H9 (cell line): ENCODE data around the gene SERPINB2. TPM values are rescaled to one million over a fixed set of nuclear protein-coding genes. Genes with fewer than 3 reads are reported as not detected.

Source experiments
- DNase-seq: peaks from one replicate; pipeline ENCODE4 v3.0.0-alpha.2; 2017
- H2AFZ ChIP-seq: one replicate; pipeline ENCODE4 v1.6.1; 2013; ENCODE audit warnings: mild to moderate bottlenecking, low read length, control low read depth, moderate library complexity
- H2AK5ac ChIP-seq: 2 replicates; pipeline ENCODE4 v1.6.1; 2013; ENCODE audit warnings: low read length, control low read depth, mixed read lengths; ENCODE audit not compliant: insufficient read length
- H2BK120ac ChIP-seq: one replicate; pipeline ENCODE4 v1.6.1; 2013; ENCODE audit warnings: low read depth, mild to moderate bottlenecking, low read length, control low read depth, inconsistent platforms; ENCODE audit not compliant: poor library complexity, severe bottlenecking
- H2BK12ac ChIP-seq: 2 replicates; pipeline ENCODE4 v1.6.1; 2013; ENCODE audit warnings: low read length, control low read depth, mixed read lengths, low read depth; ENCODE audit not compliant: insufficient read length
- H2BK15ac ChIP-seq: 2 replicates; pipeline ENCODE4 v1.6.1; 2013; ENCODE audit warnings: low read depth, low read length, control low read depth
- H2BK20ac ChIP-seq: one replicate; pipeline ENCODE4 v1.6.1; 2013; ENCODE audit warnings: low read depth, mild to moderate bottlenecking, low read length, control low read depth, inconsistent platforms; ENCODE audit not compliant: poor library complexity, severe bottlenecking
- H2BK5ac ChIP-seq: 2 replicates; pipeline ENCODE4 v1.6.1; 2013; ENCODE audit warnings: low read length, control low read depth, mixed read lengths; ENCODE audit not compliant: insufficient read length
- H3K14ac ChIP-seq: 2 replicates; pipeline ENCODE4 v1.6.1; 2013; ENCODE audit warnings: low read length, control low read depth; ENCODE audit not compliant: insufficient read depth
- H3K18ac ChIP-seq: 2 replicates; pipeline ENCODE4 v1.6.1; 2013; ENCODE audit warnings: low read depth, mild to moderate bottlenecking, mixed read lengths, low read length, control low read depth; ENCODE audit not compliant: insufficient read length
- H3K23ac ChIP-seq: 2 replicates; pipeline ENCODE4 v1.6.1; 2013; ENCODE audit warnings: low read length, control low read depth, mixed read lengths, low read depth; ENCODE audit not compliant: insufficient read length
- H3K23me2 ChIP-seq: 2 replicates; pipeline ENCODE4 v1.6.1; 2013; ENCODE audit warnings: low read depth, mild to moderate bottlenecking, mixed read lengths, low read length, control low read depth; ENCODE audit not compliant: insufficient read length, poor library complexity, severe bottlenecking
- H3K27ac ChIP-seq: 2 replicates; pipeline ENCODE4 v1.5.1; 2013; ENCODE audit warnings: low read length, control low read depth, mixed read lengths, low read depth; ENCODE audit not compliant: insufficient read length
- H3K27me3 ChIP-seq: 2 replicates; pipeline ENCODE4 v1.6.1; 2013; ENCODE audit warnings: low read length, control low read depth, inconsistent platforms; ENCODE audit not compliant: insufficient read depth
- H3K4ac ChIP-seq: 2 replicates; pipeline ENCODE4 v1.6.1; 2013; ENCODE audit warnings: low read depth, mild to moderate bottlenecking, control low read depth, inconsistent platforms, low read length, moderate library complexity
- H3K4me1 ChIP-seq: 2 replicates; pipeline ENCODE4 v1.6.1; 2013; ENCODE audit warnings: low read length, control low read depth, inconsistent platforms; ENCODE audit not compliant: insufficient read depth
- H3K4me2 ChIP-seq: 2 replicates; pipeline ENCODE4 v1.6.1; 2013; ENCODE audit warnings: low read length, control low read depth, mixed read lengths; ENCODE audit not compliant: insufficient read length, insufficient read depth
- H3K56ac ChIP-seq: 2 replicates; pipeline ENCODE4 v1.6.1; 2013; ENCODE audit warnings: low read depth, mild to moderate bottlenecking, mixed read lengths, low read length, control low read depth; ENCODE audit not compliant: insufficient read length
- H3K79me1 ChIP-seq: 2 replicates; pipeline ENCODE4 v1.6.1; 2013; ENCODE audit warnings: low read depth, mild to moderate bottlenecking, moderate library complexity, low read length, control low read depth, inconsistent platforms; ENCODE audit not compliant: insufficient read depth, poor library complexity, severe bottlenecking
- H3K79me2 ChIP-seq: 2 replicates; pipeline ENCODE4 v1.6.1; 2013; ENCODE audit warnings: low read length, control low read depth, inconsistent platforms; ENCODE audit not compliant: insufficient read depth
- H3K9ac ChIP-seq: 2 replicates; pipeline ENCODE4 v1.6.1; 2013; ENCODE audit warnings: low read length, control low read depth, mixed read lengths; ENCODE audit not compliant: insufficient read length; ENCODE audit errors: extremely low read depth
- H3K9me3 ChIP-seq: one replicate; pipeline ENCODE4 v1.6.1; 2013; ENCODE audit warnings: low read depth, low read length, inconsistent platforms; ENCODE audit not compliant: control insufficient read depth
- H3T11ph ChIP-seq: one replicate; pipeline ENCODE4 v1.6.1; 2013; ENCODE audit warnings: mild to moderate bottlenecking, low read length, control low read depth, inconsistent platforms
- H4K20me1 ChIP-seq: one replicate; pipeline ENCODE4 v1.6.1; 2013; ENCODE audit not compliant: control insufficient read depth, insufficient read length, insufficient read depth
- H4K5ac ChIP-seq: 2 replicates; pipeline ENCODE4 v1.6.1; 2013; ENCODE audit warnings: low read depth, mild to moderate bottlenecking, mixed read lengths, low read length, control low read depth; ENCODE audit not compliant: insufficient read length
- H4K8ac ChIP-seq: replicated peaks from 2 replicates; pipeline ENCODE4 v1.6.1; 2013; ENCODE audit warnings: low read length, control low read depth, mixed read lengths, low read depth; ENCODE audit not compliant: insufficient read length
- H4K91ac ChIP-seq: 2 replicates; pipeline ENCODE4 v1.6.1; 2013; ENCODE audit warnings: low read depth, mild to moderate bottlenecking, moderate library complexity, mixed read lengths, low read length, control low read depth; ENCODE audit not compliant: insufficient read length
- H3K27ac Mint-ChIP-seq, 3 experiments: 2 replicates in 2 of 3; 3 replicates in 1 of 3; pipeline ENCODE4 v1.8.0; 2020 to 2021; ENCODE audit warnings: mixed read lengths in 3 of 3, mild to moderate bottlenecking in 1 of 3, moderate library complexity in 1 of 3
- H3K27me3 Mint-ChIP-seq: 2 replicates; pipeline ENCODE4 v1.8.0; 2021; ENCODE audit warnings: low read depth, mild to moderate bottlenecking, moderate library complexity, mixed read lengths
- H3K36me3 Mint-ChIP-seq, 3 experiments: 2 replicates in 2 of 3; 3 replicates in 1 of 3; pipeline ENCODE4 v1.8.0; 2020 to 2021; ENCODE audit warnings: low read depth in 3 of 3, mixed read lengths in 3 of 3; ENCODE audit not compliant: insufficient read depth in 1 of 3
- H3K4me1 Mint-ChIP-seq, 2 experiments: 2 replicates each; pipeline ENCODE4 v1.8.0; 2020; ENCODE audit warnings: mixed read lengths in 2 of 2
- H3K4me3 Mint-ChIP-seq, 2 experiments: 2 replicates in 1 of 2; 3 replicates in 1 of 2; pipeline ENCODE4 v1.8.0; 2020 to 2021; ENCODE audit warnings: mild to moderate bottlenecking in 2 of 2, mixed read lengths in 2 of 2, moderate library complexity in 1 of 2
- H3K9me3 Mint-ChIP-seq, 2 experiments: 2 replicates in 1 of 2; 3 replicates in 1 of 2; pipeline ENCODE4 v1.8.0; 2020; ENCODE audit warnings: mild to moderate bottlenecking in 2 of 2, mixed read lengths in 2 of 2, moderate library complexity in 1 of 2
- CTCF ChIP-seq: fragments of 200-600 bp; sonication (generic); conservative IDR thresholded peaks from 3 replicates; pipeline ENCODE4 v1.8.0; 2021; ENCODE audit warnings: antibody characterized with exemption, mild to moderate bottlenecking
- WGBS: extraction: QIAGEN DNeasy Blood & Tissue Kit; methylation state at CpG from one replicate; pipeline ENCODE4 v1.1.7; 2013; ENCODE audit warnings: missing lambda C conversion rate, low lambda C conversion rate, mixed read lengths; ENCODE audit not compliant: insufficient read length; ENCODE audit errors: extremely low coverage; 5-methylcytosine and 5-hydroxymethylcytosine counted together
- total RNA-seq: library from RNA; stranded (reverse); gene quantifications from 2 replicates; pipeline ENCODE4 v1.2.1, GENCODE V29; 2021

Gene SERPINB2
- total RNA-seq, 1 experiment from 2014 or later, result not detected

GRCh38 chr18:63881851-63882250 lies 5.7 kb upstream of the SERPINB2 start:
- Histone ChIP-seq H2BK5ac (no peak overlapping the region), H3K9ac (no peak overlapping the region), H3K18ac (no peak overlapping the region), H2AK5ac (no peak overlapping the region), H3K79me1 (no peaks in the 10 kb centered on the region), H3T11ph (no peak overlapping the region), H3K23ac (no peak overlapping the region), H3K23me2 (no peaks in the 10 kb centered on the region), H4K20me1 (no peaks in the 10 kb centered on the region), H3K4me2 (no peak overlapping the region), H4K91ac (no peak overlapping the region), H2BK12ac (no peak overlapping the region), H3K9me3 (no peaks in the 10 kb centered on the region), H3K4me1 (no peaks in the 10 kb centered on the region), H3K4ac (no peak overlapping the region), H3K27ac (no peak overlapping the region), H4K5ac (no peak overlapping the region), H2BK15ac (no peak overlapping the region), H2BK120ac (no peak overlapping the region), H2BK20ac (no peak overlapping the region), H3K79me2 (no peaks in the 10 kb centered on the region), H3K14ac (no peak overlapping the region), H4K8ac (no peak overlapping the region), H3K56ac (no peak overlapping the region), H3K27me3 (no peaks in the 10 kb centered on the region), H2AFZ (no peak overlapping the region)
- no peaks in the 10 kb centered on the region for H3K4me1 Mint-ChIP-seq
- H3K36me3 Mint-ChIP-seq, result no peaks in the 10 kb centered on the region
- no peaks in the 10 kb centered on the region for H3K9me3 Mint-ChIP-seq
- DNase-seq, result no peak
- WGBS, result no CpG with 5 or more reads among the region's 4 CpGs
- no peak for TF ChIP-seq CTCF
- no peak overlapping the region for H3K27ac Mint-ChIP-seq
- no peak overlapping the region for H3K4me3 Mint-ChIP-seq
- H3K27me3 Mint-ChIP-seq, result no peaks in the 10 kb centered on the region
